ENCODE results near the gene SHROOM2. TPM values are rescaled to one million over a fixed set of nuclear protein-coding genes. Genes with fewer than 3 reads are reported as not detected.

The SHROOM2 gene
- polyA plus RNA-seq, 1 donor (not counting 4 experiments of a cell fraction or from before 2014, with no cell fraction given) = 3.3 TPM

- no peak overlapping the region for H2AFZ ChIP-seq (ENCODE audit: control insufficient read depth, low read length)
- no peak overlapping the region for H3K27ac ChIP-seq (ENCODE audit: control insufficient read depth, insufficient read depth, low read length)
- no peak overlapping the region for H3K4me2 ChIP-seq (ENCODE audit: control insufficient read depth, extremely low read depth, insufficient read depth, low read depth, low read length)
- DNase-seq (ENCODE audit: low read depth, low spot score) (no peak), FAIRE-seq (no peak)
- no peaks in the 10 kb centered on the region for H3K9me3 ChIP-seq (ENCODE audit: control insufficient read depth, low read depth, low read length)
- no peaks in the 10 kb centered on the region for H4K20me1 ChIP-seq (ENCODE audit: control insufficient read depth, extremely low read depth, insufficient read depth, low read length)
- TF ChIP-seq CTCF (optimal IDR thresholded peaks at IDR 0.05 in 1 of 3, IDR thresholded peaks at IDR 0.05 in 1 of 3, conservative IDR thresholded peaks at IDR 0.05 in 1 of 3; ENCODE audit: extremely low read depth in 1 of 3, insufficient read depth in 2 of 3, low read length in 3 of 3) (no peak), EZH2 (IDR thresholded peaks at IDR 0.05; ENCODE audit: low read length) (no peak)
- no peaks in the 10 kb centered on the region for H3K27me3 ChIP-seq (ENCODE audit: control insufficient read depth, extremely low read depth, insufficient read depth, low read length)
- no peak overlapping the region for H3K4me3 ChIP-seq (ENCODE audit: control insufficient read depth in 2 of 3, extremely low read depth in 1 of 3, insufficient read depth in 2 of 3, low read depth in 1 of 3, low read length in 3 of 3)
- no peaks in the 10 kb centered on the region for H3K36me3 ChIP-seq (ENCODE audit: control insufficient read depth in 2 of 2, extremely low read depth in 1 of 2, insufficient read depth in 2 of 2, low read length in 2 of 2)
- dilution Hi-C loops (cut with MboI; ENCODE audit: extremely low pct_ligation_motif_present, low sequenced_read_pairs) = no loop called here
- H3K79me2 ChIP-seq (ENCODE audit: control insufficient read depth, insufficient read depth, low read length) = no peaks in the 10 kb centered on the region
- no peaks in the 10 kb centered on the region for H3K9me1 ChIP-seq (ENCODE audit: control insufficient read depth, extremely low read depth, insufficient read depth, low read length)
- H3K4me1 ChIP-seq (ENCODE audit: control insufficient read depth, extremely low read depth, insufficient read depth, low read length) = no peaks in the 10 kb centered on the region
- H3K9ac ChIP-seq (ENCODE audit: control insufficient read depth, extremely low read depth, insufficient read depth, low read length) = no peak overlapping the region
Observed at GRCh38 chrX:9739130-9739529, 47.1 kb upstream of the SHROOM2 start.

GRCh38 chrX:9745417-9746115, 40.7 kb upstream of the SHROOM2 start:
- DNase-seq (ENCODE audit: low read depth, low spot score) (no peak), FAIRE-seq (peak; percentile 29)
- peak overlapping the region; percentile 49 for H3K27ac ChIP-seq (ENCODE audit: control insufficient read depth, insufficient read depth, low read length)
- H3K79me2 ChIP-seq (ENCODE audit: control insufficient read depth, insufficient read depth, low read length) = no peaks in the 10 kb centered on the region
- peaks cover 13% of the 10 kb centered on the region for H3K4me1 ChIP-seq (ENCODE audit: control insufficient read depth, extremely low read depth, insufficient read depth, low read length)
- H2AFZ ChIP-seq (ENCODE audit: control insufficient read depth, low read length) = peak overlapping the region; percentile 44
- peak overlapping the region; percentile 44 for H3K4me2 ChIP-seq (ENCODE audit: control insufficient read depth, extremely low read depth, insufficient read depth, low read depth, low read length)
- no peaks in the 10 kb centered on the region for H3K36me3 ChIP-seq (ENCODE audit: control insufficient read depth in 2 of 2, extremely low read depth in 1 of 2, insufficient read depth in 2 of 2, low read length in 2 of 2)
- no peak overlapping the region for H3K9ac ChIP-seq (ENCODE audit: control insufficient read depth, extremely low read depth, insufficient read depth, low read length)
- dilution Hi-C loops (cut with MboI; ENCODE audit: extremely low pct_ligation_motif_present, low sequenced_read_pairs) = no loop called here
- no peaks in the 10 kb centered on the region for H4K20me1 ChIP-seq (ENCODE audit: control insufficient read depth, extremely low read depth, insufficient read depth, low read length)
- TF ChIP-seq CTCF (optimal IDR thresholded peaks at IDR 0.05 in 1 of 3, IDR thresholded peaks at IDR 0.05 in 1 of 3, conservative IDR thresholded peaks at IDR 0.05 in 1 of 3; ENCODE audit: extremely low read depth in 1 of 3, insufficient read depth in 2 of 3, low read length in 3 of 3) (no peak), EZH2 (IDR thresholded peaks at IDR 0.05; ENCODE audit: low read length) (no peak)
- H3K9me3 ChIP-seq (ENCODE audit: control insufficient read depth, low read depth, low read length) = no peaks in the 10 kb centered on the region
- H3K27me3 ChIP-seq (ENCODE audit: control insufficient read depth, extremely low read depth, insufficient read depth, low read length) = no peaks in the 10 kb centered on the region
- no peak overlapping the region for H3K4me3 ChIP-seq (ENCODE audit: control insufficient read depth in 2 of 3, extremely low read depth in 1 of 3, insufficient read depth in 2 of 3, low read depth in 1 of 3, low read length in 3 of 3)
- H3K9me1 ChIP-seq (ENCODE audit: control insufficient read depth, extremely low read depth, insufficient read depth, low read length) = no peaks in the 10 kb centered on the region

All from keratinocyte (primary cell).